Neural cell (in vitro differentiated cells): ENCODE data around the gene IFI30. TPM values are rescaled to one million over a fixed set of nuclear protein-coding genes. Genes with fewer than 3 reads are reported as not detected.
"Not testable (repeated sequence)": the region's sequence is repeated elsewhere in the genome, so short reads cannot be mapped to it uniquely, and the experiment has no call there.

Source experiments
- H2AFZ ChIP-seq: fragments of 200-600, 300-800 bp; sonication (generic), shearing (Covaris generic); 2 replicates; pipeline ENCODE4 v1.6.0; 2014; ENCODE audit warnings: low read depth, mild to moderate bottlenecking, antibody characterized with exemption, low read length, moderate library complexity
- H3F3A ChIP-seq: fragments of 200-600 bp; shearing (Covaris generic); 2 replicates; pipeline ENCODE4 v1.6.1; 2016; ENCODE audit warnings: mild to moderate bottlenecking, moderate library complexity, mixed read lengths, antibody characterized with exemption, low read length; ENCODE audit not compliant: insufficient read depth, poor library complexity, severe bottlenecking
- H3K27ac ChIP-seq: fragments of 200-600, 300-800 bp; sonication (generic), shearing (Covaris generic); 2 replicates; pipeline ENCODE4 v1.5.1; 2014; ENCODE audit warnings: mild to moderate bottlenecking, low read length, moderate library complexity
- H3K27me3 ChIP-seq: fragments of 300-800, 200-600 bp; sonication (generic), shearing (Covaris generic); 2 replicates; pipeline ENCODE4 v1.6.0; 2014; ENCODE audit warnings: mild to moderate bottlenecking, low read depth, low read length, moderate library complexity; ENCODE audit not compliant: insufficient read depth
- H3K36me3 ChIP-seq: fragments of 300-800, 200-600 bp; sonication (generic), shearing (Covaris generic); 2 replicates; pipeline ENCODE4 v1.5.1; 2014; ENCODE audit warnings: mild to moderate bottlenecking, antibody characterized with exemption, low read length, moderate library complexity; ENCODE audit not compliant: insufficient read depth
- H3K4me2 ChIP-seq: fragments of 300-800, 200-600 bp; sonication (generic), shearing (Covaris generic); 2 replicates; pipeline ENCODE4 v1.6.0; 2014; ENCODE audit warnings: mild to moderate bottlenecking, low read length
- H3K4me3 ChIP-seq: fragments of 300-800, 200-600 bp; sonication (generic), shearing (Covaris generic); 2 replicates; pipeline ENCODE4 v1.5.1; 2014; ENCODE audit warnings: mild to moderate bottlenecking, low read length, moderate library complexity
- H3K79me2 ChIP-seq: fragments of 200-600 bp; shearing (Covaris generic); replicated peaks from 2 replicates; pipeline ENCODE4 v1.6.0; 2014; ENCODE audit warnings: mild to moderate bottlenecking, low read length, moderate library complexity; ENCODE audit not compliant: insufficient read depth
- H3K9ac ChIP-seq: fragments of 300-800, 200-600 bp; sonication (generic), shearing (Covaris generic); 2 replicates; pipeline ENCODE4 v1.6.1; 2016; ENCODE audit warnings: mild to moderate bottlenecking, low read length, mixed read lengths
- H3K9me2 ChIP-seq: fragments of 200-600 bp; shearing (Covaris generic); 2 replicates; pipeline ENCODE4 v1.6.1; 2016; ENCODE audit warnings: mild to moderate bottlenecking, low read length, mixed read lengths; ENCODE audit not compliant: insufficient read depth
- H3K9me3 ChIP-seq: fragments of 200-600, 300-800 bp; sonication (generic), shearing (Covaris generic); 2 replicates; pipeline ENCODE4 v1.6.1; 2016; ENCODE audit warnings: mild to moderate bottlenecking, mixed run types, low read length, moderate library complexity, mixed read lengths
- H4K20me1 ChIP-seq: fragments of 200-600 bp; shearing (Covaris generic); 2 replicates; pipeline ENCODE4 v1.6.1; 2016; ENCODE audit warnings: mild to moderate bottlenecking, mixed run types; ENCODE audit not compliant: insufficient read depth
- CTCF ChIP-seq: fragments of 450-650 bp; IDR thresholded peaks from 2 replicates; pipeline ENCODE4 v1.5.1; 2014; ENCODE audit warnings: antibody characterized with exemption, mild to moderate bottlenecking, moderate library complexity; ENCODE audit not compliant: poor library complexity, severe bottlenecking
- EP300 ChIP-seq: fragments of 450-650 bp; conservative IDR thresholded peaks from 2 replicates; pipeline ENCODE4 v1.6.1; 2014; ENCODE audit warnings: antibody characterized with exemption, mild to moderate bottlenecking, moderate library complexity; ENCODE audit not compliant: poor library complexity, severe bottlenecking
- EZH2 ChIP-seq: fragments of 200-600, 300-800 bp; shearing (Covaris generic), sonication (generic); IDR thresholded peaks from 2 replicates; pipeline ENCODE4 v1.6.1; 2014; ENCODE audit warnings: antibody characterized with exemption, low read length, borderline replicate concordance, mild to moderate bottlenecking; ENCODE audit not compliant: insufficient read depth, poor library complexity, severe bottlenecking
- MXI1 ChIP-seq: fragments of 450-650 bp; conservative IDR thresholded peaks from 2 replicates; pipeline ENCODE4 v1.6.1; 2014; ENCODE audit warnings: antibody characterized with exemption, mild to moderate bottlenecking; ENCODE audit not compliant: poor library complexity, severe bottlenecking
- POLR2AphosphoS5 ChIP-seq: IDR thresholded peaks from 2 replicates; pipeline ENCODE4 v1.6.1; 2012
- RAD21 ChIP-seq: fragments of 450-650 bp; conservative IDR thresholded peaks from 2 replicates; pipeline ENCODE4 v1.6.1; 2014; ENCODE audit warnings: antibody characterized with exemption, mild to moderate bottlenecking, moderate library complexity
- REST ChIP-seq: IDR thresholded peaks from 2 replicates; pipeline ENCODE4 v1.6.1; 2012; ENCODE audit warnings: borderline replicate concordance
- SMC3 ChIP-seq: fragments of 450-650 bp; conservative IDR thresholded peaks from 2 replicates; pipeline ENCODE4 v1.6.1; 2014; ENCODE audit warnings: antibody characterized with exemption, mild to moderate bottlenecking, moderate library complexity; ENCODE audit not compliant: poor library complexity
- TAF1 ChIP-seq: IDR thresholded peaks from 2 replicates; pipeline ENCODE4 v1.6.1; 2012; ENCODE audit warnings: low read depth
- polyA plus RNA-seq: library from polyadenylated mRNA; depleted of rRNA; stranded (reverse); fragments of >200 nt; gene quantifications from 2 replicates; pipeline ENCODE4 v1.2.3, GENCODE V29; 2014

Gene IFI30
- polyA plus RNA-seq, 1 donor from 2014 or later, result 0.82 TPM

- TF ChIP-seq EP300 (no peak), POLR2AphosphoS5 (no peak)
- Histone ChIP-seq H3K27me3 (no peaks in the 10 kb centered on the region), H3K4me2 (no peak overlapping the region), H3K27ac (peak overlapping the region; percentile 31), H3K9me2 (no peaks in the 10 kb centered on the region), H3K9me3 (no peaks in the 10 kb centered on the region), H3K79me2 (peaks cover 5% of the 10 kb centered on the region), H3K9ac (peak overlapping the region; percentile 55), H3F3A (no peaks in the 10 kb centered on the region), H4K20me1 (no peaks in the 10 kb centered on the region), H3K4me3 (peak overlapping the region; percentile 47), H3K36me3 (no peaks in the 10 kb centered on the region), H2AFZ (no peak overlapping the region)
These were observed 16.0 kb upstream of the IFI30 start for GRCh38 chr19:18157465-18158063.

- Histone ChIP-seq H3K9me3 (no peaks in the 10 kb centered on the region), H3K27ac (no peak overlapping the region), H3K4me2 (no peak overlapping the region), H3K9ac (no peak overlapping the region), H3K4me3 (no peak overlapping the region), H3K9me2 (no peaks in the 10 kb centered on the region), H4K20me1 (no peaks in the 10 kb centered on the region), H3K36me3 (no peaks in the 10 kb centered on the region), H2AFZ (no peak overlapping the region), H3K79me2 (peaks cover 5% of the 10 kb centered on the region), H3F3A (no peaks in the 10 kb centered on the region), H3K27me3 (no peaks in the 10 kb centered on the region)
- TF ChIP-seq MXI1 (no peak), EP300 (no peak), POLR2AphosphoS5 (no peak), CTCF (no peak), SMC3 (no peak), REST (no peak), EZH2 (no peak), RAD21 (no peak), TAF1 (no peak)
These were observed 15.1 kb upstream of the IFI30 start for GRCh38 chr19:18158467-18158866.

- not testable (repeated sequence) for H3K9ac ChIP-seq, H3K4me2 ChIP-seq, H3K79me2 ChIP-seq, H3K4me3 ChIP-seq, H3K9me3 ChIP-seq, H3K9me2 ChIP-seq, H3K27ac ChIP-seq, H4K20me1 ChIP-seq, H3K27me3 ChIP-seq, H3F3A ChIP-seq, H2AFZ ChIP-seq, H3K36me3 ChIP-seq
These were observed 14.5 kb upstream of the IFI30 start for GRCh38 chr19:18159059-18159616.
